ENCODE measurements around the gene ZNF445.
"Not testable (repeated sequence)": the region's sequence is repeated elsewhere in the genome, so short reads cannot be mapped to it uniquely, and the experiment has no call there.

The ZNF445 gene

GRCh38 chr3:44419116-44419922 is 58.2 kb downstream of the ZNF445 start:
- Histone ChIP-seq H3K4me3 (ENCODE audit: low read depth, low read length) (no peak overlapping the region), H3K27ac (no peak overlapping the region), H3K4me2 (ENCODE audit: low read length) (no peak overlapping the region), H3K4me1 (no peaks in the 10 kb centered on the region), H2AFZ (no peak overlapping the region), H3K9me3 (ENCODE audit: control insufficient read depth, low read length) (no peaks in the 10 kb centered on the region), H3K79me2 (no peaks in the 10 kb centered on the region), H3K36me3 (ENCODE audit: control insufficient read depth, insufficient read depth, low read length) (no peaks in the 10 kb centered on the region), H3K9ac (no peak overlapping the region), H3K27me3 (ENCODE audit: control insufficient read depth, insufficient read depth, low read length) (no peaks in the 10 kb centered on the region)
- no peak for TF ChIP-seq CTCF (IDR thresholded peaks at IDR 0.05)

- Histone ChIP-seq H3K27me3 (ENCODE audit: control insufficient read depth, insufficient read depth, low read length) (no peaks in the 10 kb centered on the region), H2AFZ (no peak overlapping the region), H3K27ac (no peak overlapping the region), H3K79me2 (no peaks in the 10 kb centered on the region), H3K36me3 (ENCODE audit: control insufficient read depth, insufficient read depth, low read length) (no peaks in the 10 kb centered on the region), H3K9me3 (ENCODE audit: control insufficient read depth, low read length) (no peaks in the 10 kb centered on the region), H3K9ac (no peak overlapping the region), H3K4me2 (ENCODE audit: low read length) (no peak overlapping the region), H3K4me3 (ENCODE audit: low read depth, low read length) (no peak overlapping the region), H3K4me1 (no peaks in the 10 kb centered on the region)
- no peak for TF ChIP-seq CTCF (IDR thresholded peaks at IDR 0.05)
These were observed 58.9 kb downstream of the ZNF445 start for GRCh38 chr3:44418549-44418948.

GRCh38 chr3:44418118-44418517 is 59.4 kb downstream of the ZNF445 start:
- H3K9me3 ChIP-seq (ENCODE audit: control insufficient read depth, low read length); H3K79me2 ChIP-seq; H3K4me1 ChIP-seq; H3K4me2 ChIP-seq (ENCODE audit: low read length); H3K9ac ChIP-seq; H3K36me3 ChIP-seq (ENCODE audit: control insufficient read depth, insufficient read depth, low read length); H3K27ac ChIP-seq; H2AFZ ChIP-seq; H3K4me3 ChIP-seq (ENCODE audit: low read depth, low read length); H3K27me3 ChIP-seq (ENCODE audit: control insufficient read depth, insufficient read depth, low read length): not testable (repeated sequence)

- H3K27me3 ChIP-seq (ENCODE audit: control insufficient read depth, insufficient read depth, low read length), result no peaks in the 10 kb centered on the region
- no peak overlapping the region for H3K4me2 ChIP-seq (ENCODE audit: low read length)
- no peak for TF ChIP-seq CTCF (IDR thresholded peaks at IDR 0.05)
- no peaks in the 10 kb centered on the region for H3K79me2 ChIP-seq
- H3K4me1 ChIP-seq, result no peaks in the 10 kb centered on the region
- no peak overlapping the region for H3K27ac ChIP-seq
- no peaks in the 10 kb centered on the region for H3K9me3 ChIP-seq (ENCODE audit: control insufficient read depth, low read length)
- no peak overlapping the region for H3K4me3 ChIP-seq (ENCODE audit: low read depth, low read length)
- H2AFZ ChIP-seq, result no peak overlapping the region
- no peak overlapping the region for H3K9ac ChIP-seq
- H3K36me3 ChIP-seq (ENCODE audit: control insufficient read depth, insufficient read depth, low read length), result no peaks in the 10 kb centered on the region
These were observed 61.1 kb downstream of the ZNF445 start for GRCh38 chr3:44416031-44417030.

GRCh38 chr3:44415421-44415820 is 62.0 kb downstream of the ZNF445 start:
- H3K9me3 ChIP-seq (ENCODE audit: control insufficient read depth, low read length), result no peaks in the 10 kb centered on the region
- H3K4me1 ChIP-seq, result no peaks in the 10 kb centered on the region
- H3K27ac ChIP-seq, result no peak overlapping the region
- H3K79me2 ChIP-seq, result no peaks in the 10 kb centered on the region
- no peak overlapping the region for H3K4me3 ChIP-seq (ENCODE audit: low read depth, low read length)
- no peaks in the 10 kb centered on the region for H3K27me3 ChIP-seq (ENCODE audit: control insufficient read depth, insufficient read depth, low read length)
- no peak overlapping the region for H2AFZ ChIP-seq
- TF ChIP-seq CTCF (IDR thresholded peaks at IDR 0.05), result no peak
- H3K9ac ChIP-seq, result no peak overlapping the region
- H3K36me3 ChIP-seq (ENCODE audit: control insufficient read depth, insufficient read depth, low read length), result no peaks in the 10 kb centered on the region
- no peak overlapping the region for H3K4me2 ChIP-seq (ENCODE audit: low read length)

Data from parathyroid adenoma (tissue), 2 donors.